Stimulated activated CD8-positive, alpha-beta memory T cell treated with anti-CD3 and anti-CD28 coated beads, Interleukin-7, amount 100 ng/mL, for 48 hours (primary cell): ENCODE measurements around the gene FOXD3.
A peak's percentile ranks its signal among the peaks of the same experiment; 100 is the strongest.
"Not testable (repeated sequence)": the region's sequence is repeated elsewhere in the genome, so short reads cannot be mapped to it uniquely, and the experiment has no call there.

Experiments
- DNase-seq, 2 donors: peaks; one replicate each; pipeline ENCODE4 v3.0.0-alpha.2; 2020; ENCODE audit warnings: low read depth in 1 of 2; ENCODE audit errors: extremely low read depth in 1 of 2

Gene FOXD3

GRCh38 chr1:63356234-63356633 is 33.9 kb downstream of the FOXD3 start:
- DNase-seq, result not testable (repeated sequence)

GRCh38 chr1:63359561-63359960 is 37.2 kb downstream of the FOXD3 start:
- DNase-seq, result no peak

- DNase-seq, result no peak
Observed at GRCh38 chr1:63362073-63362472, 39.7 kb downstream of the FOXD3 start.

GRCh38 chr1:63362578-63362977 is 40.2 kb downstream of the FOXD3 start:
- no peak for DNase-seq

GRCh38 chr1:63363014-63363413 is 40.6 kb downstream of the FOXD3 start:
- DNase-seq, result no peak

GRCh38 chr1:63366908-63367214 is 44.5 kb downstream of the FOXD3 start:
- DNase-seq, result no peak

- DNase-seq, result peak; percentile 85 to 91
Observed at GRCh38 chr1:63367215-63368103, 45.1 kb downstream of the FOXD3 start, which contains the start of gene ALG6. Gene ALG6, plus strand, starts transcription at chr1:63367627. Its CDS starts 3,351 bp downstream, at chr1:63370978.

GRCh38 chr1:63368131-63368530 is 45.8 kb downstream of the FOXD3 start:
- DNase-seq, result no peak
